ENCODE results near the gene KLRK1.
"Not testable (repeated sequence)": the region's sequence is repeated elsewhere in the genome, so short reads cannot be mapped to it uniquely, and the experiment has no call there.

Gene KLRK1

GRCh38 chr12:10389904-10390303 is at the start of gene KLRK1:
KLRK1 (minus strand) TSS chr12:10390041; CDS start chr12:10388810, 1,231 bp downstream.
- DNase-seq (ENCODE audit: low read depth): no peak

- not testable (repeated sequence) for DNase-seq (ENCODE audit: low read depth)
Observed at GRCh38 chr12:10437601-10438000, 47.8 kb upstream of the KLRK1 start.

- DNase-seq (ENCODE audit: low read depth): not testable (repeated sequence)
Observed at GRCh38 chr12:10435816-10436215, 46.0 kb upstream of the KLRK1 start, which contains the start of gene KLRC2. KLRC2 (minus strand) TSS chr12:10436010; CDS start chr12:10435986, 24 bp downstream.

- DNase-seq (ENCODE audit: low read depth): not testable (repeated sequence)
Observed at GRCh38 chr12:10430623-10431022, 40.8 kb upstream of the KLRK1 start.

GRCh38 chr12:10425938-10426337 is 36.1 kb upstream of the KLRK1 start:
- not testable (repeated sequence) for DNase-seq (ENCODE audit: low read depth)

- DNase-seq (ENCODE audit: low read depth): not testable (repeated sequence)
Observed at GRCh38 chr12:10424260-10424899, 34.5 kb upstream of the KLRK1 start.

- DNase-seq (ENCODE audit: low read depth): not testable (repeated sequence)
Observed at GRCh38 chr12:10422159-10422558, 32.3 kb upstream of the KLRK1 start.

GRCh38 chr12:10420334-10420733 is 30.5 kb upstream of the KLRK1 start, which contains the start of gene KLRC3:
KLRC3 (minus strand) TSS chr12:10420595; CDS start chr12:10420550, 45 bp downstream.
- not testable (repeated sequence) for DNase-seq (ENCODE audit: low read depth)

- no peak for DNase-seq (ENCODE audit: low read depth)
Observed at GRCh38 chr12:10409392-10409791, 19.6 kb upstream of the KLRK1 start, which contains the start of gene KLRC4. KLRC4 (minus strand) TSS chr12:10409757; CDS start chr12:10409575, 182 bp downstream.

GRCh38 chr12:10408842-10409241 is 19.0 kb upstream of the KLRK1 start:
- no peak for DNase-seq (ENCODE audit: low read depth)

- DNase-seq (ENCODE audit: low read depth): no peak
Observed at GRCh38 chr12:10406725-10407124, 16.9 kb upstream of the KLRK1 start.

GRCh38 chr12:10405294-10405693 is 15.5 kb upstream of the KLRK1 start:
- no peak for DNase-seq (ENCODE audit: low read depth)

GRCh38 chr12:10404798-10405197 is 15.0 kb upstream of the KLRK1 start:
- no peak for DNase-seq (ENCODE audit: low read depth)

GRCh38 chr12:10400829-10401228 is 11.0 kb upstream of the KLRK1 start:
- no peak for DNase-seq (ENCODE audit: low read depth)

GRCh38 chr12:10398168-10398567 is 8.3 kb upstream of the KLRK1 start:
- DNase-seq (ENCODE audit: low read depth): no peak

- no peak for DNase-seq (ENCODE audit: low read depth)
Observed at GRCh38 chr12:10397296-10397695, 7.5 kb upstream of the KLRK1 start.

GRCh38 chr12:10396176-10396575 is 6.3 kb upstream of the KLRK1 start:
- DNase-seq (ENCODE audit: low read depth): not testable (repeated sequence)

- no peak for DNase-seq (ENCODE audit: low read depth)
Observed at GRCh38 chr12:10395390-10395998, 5.7 kb upstream of the KLRK1 start.

- DNase-seq (ENCODE audit: low read depth): not testable (repeated sequence)
Observed at GRCh38 chr12:10394531-10395152, 4.8 kb upstream of the KLRK1 start.

- no peak for DNase-seq (ENCODE audit: low read depth)
Observed at GRCh38 chr12:10393291-10393690, 3.5 kb upstream of the KLRK1 start.

GRCh38 chr12:10392394-10392930 is 2.6 kb upstream of the KLRK1 start:
- DNase-seq (ENCODE audit: low read depth): no peak

GRCh38 chr12:10390991-10391390 is 1.1 kb upstream of the KLRK1 start:
- DNase-seq (ENCODE audit: low read depth): not testable (repeated sequence)
